ACHN (cell line): ENCODE data around the gene YWHAB.
"Not testable (repeated sequence)": the region's sequence is repeated elsewhere in the genome, so short reads cannot be mapped to it uniquely, and the experiment has no call there.

Experiments
- DNase-seq: peaks from one replicate; pipeline ENCODE4 v3.0.0-alpha.2; 2015
- in situ Hi-C: cut with HindIII; loops from 2 replicates; pipeline ENCODE4 v1.10.0; 2017; ENCODE audit warnings: low sequenced_read_pairs, low pct_ligation_motif_present, low pct_unique_long_range_greater_than_20kb

YWHAB gene

DNA sequence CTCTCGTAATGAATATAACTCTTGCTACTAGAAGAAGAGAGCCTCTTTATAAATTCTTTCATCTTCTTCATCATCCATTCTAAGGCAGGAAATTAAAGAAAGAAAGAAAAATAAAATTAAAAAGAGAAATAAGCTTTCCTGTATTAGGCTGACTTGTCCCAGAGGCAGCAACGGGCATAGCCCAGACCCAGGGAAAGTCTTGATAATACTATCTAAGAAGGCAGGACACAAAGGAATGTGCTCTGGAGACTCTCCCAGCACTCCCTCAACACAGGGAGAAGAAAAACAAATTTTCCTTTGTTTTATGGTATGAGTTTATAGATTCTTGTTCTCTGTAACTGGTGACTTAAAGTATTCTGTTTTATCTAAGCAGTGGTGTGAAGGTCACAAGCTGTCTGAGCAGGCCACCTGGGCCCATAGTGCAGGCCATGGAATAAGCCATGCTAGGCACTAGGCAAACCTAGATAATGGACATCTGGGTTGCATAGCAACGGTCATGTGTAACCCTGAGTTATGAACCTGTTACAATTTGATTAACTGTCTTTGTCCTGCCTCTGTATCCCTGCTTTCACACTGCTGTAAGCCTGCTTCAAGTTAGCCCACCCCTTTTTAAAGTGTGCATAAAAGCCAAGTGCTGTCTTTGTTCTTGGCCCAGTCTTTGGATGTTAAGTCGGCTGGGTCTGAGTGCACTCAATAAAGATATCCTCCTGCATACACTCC, 22.0 kb upstream of the YWHAB start:
- DNase-seq, result not testable (repeated sequence)

DNA sequence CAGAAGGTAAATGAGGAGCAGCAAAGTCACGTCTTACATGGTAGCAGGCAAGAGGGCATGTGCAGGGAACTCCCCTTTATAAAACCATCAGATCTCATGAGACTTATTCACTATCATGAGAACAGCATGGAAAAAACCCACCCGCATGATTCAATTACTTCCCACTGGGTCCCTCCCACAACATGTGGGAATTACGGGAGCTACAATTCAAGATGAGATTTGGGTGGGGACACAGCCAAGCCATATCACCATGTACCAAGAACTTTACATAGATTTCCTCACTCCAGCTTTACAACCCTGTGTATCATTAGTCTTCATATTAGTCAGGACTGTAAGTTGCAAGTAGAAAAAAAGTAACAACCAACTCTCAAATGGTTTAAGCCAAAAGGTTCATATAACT, 21.0 kb upstream of the YWHAB start:
- in situ Hi-C loops, DNase-seq: not testable (repeated sequence)

More for the DNA sequence above, 22.0 kb upstream of the YWHAB start:
- in situ Hi-C loops, result not testable (repeated sequence)

DNA sequence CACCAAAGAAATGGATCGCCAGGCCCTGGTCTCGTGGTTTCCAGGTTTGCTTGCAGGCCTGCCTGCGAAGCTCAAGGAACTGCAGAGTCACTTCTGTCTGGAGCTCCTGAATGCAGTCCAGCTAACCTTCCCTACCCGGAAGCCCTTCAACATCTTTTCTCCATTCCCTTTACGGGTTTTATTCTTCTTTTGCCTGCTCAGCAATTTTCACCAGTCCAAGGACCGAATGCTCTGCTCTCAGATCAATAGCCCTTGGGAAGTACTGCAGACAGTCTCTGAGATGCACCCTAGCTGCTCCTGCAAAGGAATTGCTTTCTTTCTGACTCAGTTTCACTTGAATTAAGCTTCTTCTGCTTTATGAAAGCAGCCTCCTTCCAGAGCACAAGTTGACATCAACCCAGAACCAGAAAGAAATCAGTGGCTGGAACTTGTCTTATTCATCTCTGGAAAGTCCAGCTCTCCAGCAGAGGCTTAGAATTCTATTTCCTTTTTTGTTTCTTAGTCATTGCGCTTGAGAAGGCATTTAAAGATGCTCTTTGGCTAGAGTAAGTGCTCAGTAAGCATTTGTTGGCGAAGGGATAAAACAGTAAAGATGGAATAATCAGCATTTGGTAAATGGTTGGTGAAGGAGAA, 18.7 kb upstream of the YWHAB start:
- in situ Hi-C loops, result no loop called here
- DNase-seq, result no peak

GRCh38 chr20:44869471-44869870, 16.0 kb upstream of the YWHAB start:
- in situ Hi-C loops, result no loop called here
- no peak for DNase-seq

DNA sequence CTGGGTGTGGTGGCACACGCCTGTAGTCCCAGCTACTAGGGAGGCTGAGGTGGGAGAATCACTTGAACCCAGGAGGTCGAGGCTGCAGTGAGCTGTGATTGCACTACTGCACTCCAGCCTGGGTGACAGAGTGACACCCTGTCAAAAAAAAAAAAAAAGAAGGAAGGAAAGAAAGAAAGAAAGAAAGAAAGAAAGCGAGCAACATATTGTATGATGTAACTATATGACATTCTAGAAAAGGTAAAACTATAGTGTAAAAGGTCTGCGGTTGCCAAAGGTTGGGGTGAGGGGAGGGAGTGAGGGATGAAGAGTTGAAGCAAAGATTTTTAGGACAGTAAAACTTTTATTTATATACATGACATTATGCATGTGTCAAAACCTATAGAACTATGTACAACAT, 3.1 kb upstream of the YWHAB start:
- in situ Hi-C loops, DNase-seq: not testable (repeated sequence)

- in situ Hi-C loops, result no loop called here
- DNase-seq, result no peak
Observed at GRCh38 chr20:44883214-44883902, 2.1 kb upstream of the YWHAB start.

DNA sequence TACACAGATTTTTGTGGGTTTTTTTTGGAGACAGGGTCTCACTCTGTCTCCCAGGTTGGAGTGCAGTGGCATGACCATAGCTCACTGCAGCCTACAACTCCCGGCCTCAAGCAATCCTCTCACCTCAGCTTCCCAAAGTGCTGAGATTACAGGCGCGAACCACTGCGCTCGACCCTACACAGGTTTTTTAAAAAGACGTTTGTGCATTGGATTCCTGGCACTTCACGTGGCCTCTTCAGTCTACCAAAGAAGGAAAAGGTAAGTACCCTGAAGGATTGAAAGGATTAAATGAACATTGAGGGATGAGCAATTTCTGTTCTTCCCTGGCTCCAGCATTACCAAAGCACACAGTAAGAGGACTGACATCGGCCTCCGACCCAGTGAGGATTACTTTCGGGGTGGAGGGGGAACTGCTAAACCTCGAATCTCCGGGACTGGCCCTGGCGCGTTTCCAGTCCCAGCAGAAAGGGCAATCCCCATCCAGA, 556 bp upstream of the YWHAB start:
- in situ Hi-C loops, result no loop called here
- no peak for DNase-seq

DNA sequence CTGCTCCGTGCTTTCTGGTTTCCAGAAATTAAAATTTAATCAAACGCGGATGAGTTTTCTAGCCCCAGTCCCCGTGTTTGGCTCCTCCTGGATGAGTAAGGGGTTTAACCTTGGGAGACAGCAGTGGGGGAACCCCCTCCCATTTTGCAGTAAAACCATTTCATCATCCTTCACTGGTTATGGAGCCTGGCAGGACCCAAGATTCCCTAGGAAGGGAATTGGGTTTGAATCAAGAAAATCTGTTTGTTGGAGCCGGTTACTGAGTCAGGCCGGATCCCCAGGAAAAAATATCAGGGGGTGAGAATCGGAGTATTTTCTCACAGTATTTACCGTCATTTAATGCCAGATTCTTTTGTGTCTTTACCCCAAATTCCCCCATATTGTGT, 754 bp downstream of the YWHAB start:
- DNase-seq, result no peak
- in situ Hi-C loops, result no loop called here

DNA sequence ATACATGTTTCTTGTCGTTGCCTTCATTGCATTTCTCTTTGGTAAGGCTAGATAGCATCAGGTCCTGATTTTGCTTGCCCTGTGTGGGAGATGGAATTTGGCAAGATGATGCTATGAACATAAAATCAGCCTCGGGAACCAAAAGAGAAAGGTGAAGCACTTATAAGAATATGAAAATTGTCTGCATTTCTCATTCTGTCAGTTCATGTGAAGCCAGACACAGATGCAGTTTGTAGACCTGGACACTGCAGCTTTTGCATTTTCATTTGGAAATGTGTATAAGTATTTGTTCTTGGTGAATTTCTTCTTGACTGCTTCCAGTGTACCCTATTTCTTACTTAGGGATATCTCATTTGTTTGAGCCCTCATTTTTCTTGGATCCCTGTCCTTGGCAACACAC, 1.3 kb downstream of the YWHAB start:
- DNase-seq, result no peak
- in situ Hi-C loops, result no loop called here

GRCh38 chr20:44887466-44887865, 2.0 kb downstream of the YWHAB start:
- no peak for DNase-seq
- in situ Hi-C loops, result no loop called here

- in situ Hi-C loops, result no loop called here
- no peak for DNase-seq
Observed at GRCh38 chr20:44888226-44889103, 3.0 kb downstream of the YWHAB start.

DNA sequence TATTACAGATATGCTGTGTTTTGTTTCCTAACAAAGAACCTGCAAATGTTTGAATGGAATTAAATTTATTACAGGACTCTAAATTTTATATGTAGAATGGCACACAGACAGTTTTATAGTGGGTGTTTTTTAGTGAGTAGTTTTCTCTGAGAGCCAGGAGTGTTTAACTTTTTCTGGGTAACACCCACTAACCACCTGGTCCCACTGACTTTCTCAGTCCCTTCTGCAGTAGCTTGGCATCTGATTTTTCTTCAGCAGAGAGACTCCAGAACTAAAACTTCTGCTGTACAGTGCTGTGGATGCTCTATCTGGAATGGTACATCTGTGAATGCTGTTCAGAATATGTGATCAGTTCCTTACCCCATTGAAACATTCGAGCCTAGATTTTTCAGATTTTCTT, 6.3 kb downstream of the YWHAB start:
- in situ Hi-C loops, result no loop called here
- no peak for DNase-seq

DNA sequence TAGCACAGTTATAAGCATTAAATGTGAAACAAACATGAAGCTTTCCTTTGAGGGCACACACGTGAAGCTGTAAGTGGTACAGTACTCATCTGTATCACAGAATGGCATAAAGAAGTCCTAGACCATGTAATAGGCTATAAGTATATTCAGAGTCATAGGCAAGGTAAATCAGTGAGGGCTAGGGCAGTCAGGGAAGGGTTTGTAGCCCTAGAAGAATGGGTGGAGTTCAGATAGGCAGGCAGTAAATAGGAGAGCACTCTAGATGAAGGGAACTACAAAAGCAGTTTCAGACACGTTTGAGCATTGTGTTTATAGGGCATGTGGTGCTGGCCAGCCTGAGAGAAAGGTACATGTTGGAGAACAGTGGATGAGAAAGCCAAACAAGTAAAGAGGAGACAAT, 9.5 kb downstream of the YWHAB start:
- no peak for DNase-seq
- in situ Hi-C loops, result no loop called here

DNA sequence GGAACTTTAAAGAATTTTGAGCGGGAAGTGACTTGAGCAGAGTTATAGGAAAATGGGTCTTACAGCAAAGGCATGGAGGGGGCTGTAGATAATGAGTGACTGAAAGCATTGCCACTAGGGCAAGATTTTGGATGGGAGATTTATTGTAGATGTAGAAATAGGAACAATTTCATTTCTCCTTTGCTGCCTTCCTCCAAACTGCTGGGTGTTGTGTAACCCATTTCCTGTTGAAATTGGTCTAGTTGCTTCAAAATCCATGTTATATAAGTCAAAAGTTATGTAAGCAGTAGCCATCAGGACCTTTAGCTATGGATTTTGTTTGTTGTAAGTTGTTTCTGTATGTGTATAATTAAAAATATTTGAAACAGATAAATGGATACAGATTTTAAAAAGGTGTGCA, 11.1 kb downstream of the YWHAB start:
- in situ Hi-C loops, result no loop called here
- no peak for DNase-seq

- in situ Hi-C loops, result no loop called here
- no peak for DNase-seq
Observed at GRCh38 chr20:44897133-44897532, 11.6 kb downstream of the YWHAB start.

DNA sequence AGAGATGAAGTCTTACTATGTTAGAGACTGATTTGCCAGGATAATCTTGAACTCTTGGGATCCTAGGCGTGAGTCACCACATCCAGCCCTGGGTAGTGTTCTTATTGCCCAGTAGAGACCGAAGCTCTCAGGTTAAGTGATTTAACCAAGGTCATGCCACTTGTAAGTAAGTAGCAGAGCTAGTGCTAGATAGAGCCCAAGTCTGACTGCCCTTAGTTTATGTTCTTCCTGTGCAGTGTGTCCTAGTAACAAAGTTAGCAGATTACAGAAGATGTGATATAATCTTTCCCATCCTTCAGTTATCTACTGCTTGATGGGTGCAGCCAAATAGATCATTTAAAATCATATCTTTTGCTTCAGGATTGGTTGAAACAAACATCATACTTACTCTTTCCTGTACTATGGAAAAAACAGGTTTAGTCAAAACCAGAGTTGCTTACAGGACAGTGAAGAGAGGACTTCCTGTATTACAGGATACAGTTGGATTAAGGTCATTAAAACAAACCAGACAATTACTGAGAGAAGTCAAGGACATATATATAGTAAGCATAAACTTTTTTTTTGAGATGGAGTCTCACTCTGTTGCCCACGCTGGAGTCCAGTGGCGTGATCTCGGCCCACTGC, 14.8 kb downstream of the YWHAB start:
- DNase-seq, result no peak
- in situ Hi-C loops, result no loop called here

DNA sequence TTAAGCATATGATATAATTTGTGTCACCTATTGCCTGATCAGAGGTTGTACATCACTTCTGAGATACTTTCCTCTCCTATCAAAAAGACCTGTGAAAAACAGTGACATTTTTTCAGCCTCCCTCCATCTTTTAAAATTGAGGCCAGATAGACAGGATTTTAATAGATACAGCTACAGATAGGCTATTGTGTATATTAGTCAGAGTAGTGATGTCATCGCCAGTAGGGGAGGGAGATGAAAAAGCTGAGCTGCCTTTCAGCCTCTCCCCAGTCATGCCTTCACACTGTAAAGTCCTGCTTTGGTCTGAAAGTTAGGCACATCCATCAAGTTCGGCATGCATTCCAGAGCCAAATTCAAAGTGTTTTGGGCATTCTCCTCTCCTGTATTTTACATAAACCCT, 16.5 kb downstream of the YWHAB start:
- no peak for DNase-seq
- in situ Hi-C loops, result no loop called here

DNA sequence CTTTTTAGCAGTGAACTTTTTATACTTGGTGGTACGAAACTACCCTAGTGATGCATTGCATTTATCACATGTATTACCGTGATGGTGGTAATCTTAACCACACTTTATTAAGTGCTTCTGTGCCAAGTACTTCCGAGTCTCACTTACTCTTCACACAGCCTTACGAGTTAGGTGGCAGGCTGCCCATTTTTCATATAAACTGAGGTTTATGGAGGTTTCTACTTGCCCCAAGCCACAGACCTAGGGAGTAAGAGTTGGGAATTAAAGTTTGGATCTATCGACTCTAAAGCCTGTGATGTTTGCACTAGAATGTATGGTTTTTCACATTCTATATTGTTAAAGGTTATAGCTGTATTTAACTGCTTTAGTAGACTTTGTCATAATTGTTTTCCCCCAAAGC, 18.9 kb downstream of the YWHAB start:
- in situ Hi-C loops, result no loop called here
- no peak for DNase-seq
